Measurements from ENCODE around the gene ZNF341.

- TF ChIP-seq ZFP91 (CRISPR knock-in tag; IDR thresholded peaks at IDR 0.05) (no peak), HDGF (IDR thresholded peaks at IDR 0.05) (no peak), SMAD1 (IDR thresholded peaks at IDR 0.05; ENCODE audit: low read depth, low read length, partially characterized antibody) (no peak), ZHX1 (conservative IDR thresholded peaks at IDR 0.05; ENCODE audit: low read length) (no peak), RFX5 (IDR thresholded peaks at IDR 0.05; ENCODE audit: low read depth, low read length) (no peak), CC2D1A (IDR thresholded peaks at IDR 0.05) (no peak), CTCF (IDR thresholded peaks at IDR 0.05 in 2 of 3, conservative IDR thresholded peaks at IDR 0.05 in 1 of 3; ENCODE audit: insufficient read depth in 2 of 3, low read depth in 1 of 3, low read length in 3 of 3) (no peak), MEF2A (IDR thresholded peaks at IDR 0.05; ENCODE audit: control insufficient read depth, low read depth, low read length) (no peak), MAFK (IDR thresholded peaks at IDR 0.05; ENCODE audit: low read length) (no peak), EZH2 (IDR thresholded peaks at IDR 0.05; ENCODE audit: borderline replicate concordance, low read depth, low read length) (no peak), CHD2 (IDR thresholded peaks at IDR 0.05; ENCODE audit: low read depth, low read length) (no peak)
These were observed 59.2 kb downstream of the ZNF341 start for GRCh38 chr20:33791021-33791420.

Measured in K562 (cell line).